Activated CD4-positive, alpha-beta memory T cell treated with anti-CD3 and anti-CD28 coated beads for 36 hours (primary cell): ENCODE data around the gene NFIL3. TPM values are rescaled to one million over a fixed set of nuclear protein-coding genes. Genes with fewer than 3 reads are reported as not detected.
"Not testable (repeated sequence)": the region's sequence is repeated elsewhere in the genome, so short reads cannot be mapped to it uniquely, and the experiment has no call there.

Experiments used
- CTCF ChIA-PET: fragments of 350-600 bp; sonication (Branson Sonifier 250); formaldehyde crosslinking; loops from one replicate; lab custom pipeline; 2021; ENCODE audit warnings: antibody characterized with exemption, inconsistent platforms; lab: Charles Lee
- POLR2A ChIA-PET: fragments of 350-600 bp; sonication (Branson Sonifier 250); formaldehyde crosslinking; loops from one replicate; lab custom pipeline; 2021; ENCODE audit warnings: antibody characterized with exemption; lab: Charles Lee
- DNase-seq: peaks from one replicate; pipeline ENCODE4 v3.0.0-alpha.2; 2020
- H3K27ac Mint-ChIP-seq: one replicate; pipeline ENCODE4 v1.8.0; 2021; ENCODE audit warnings: mixed read lengths
- H3K27me3 Mint-ChIP-seq: one replicate; pipeline ENCODE4 v1.8.0; 2021; ENCODE audit warnings: mixed read lengths
- H3K36me3 Mint-ChIP-seq: one replicate; pipeline ENCODE4 v1.8.0; 2021; ENCODE audit warnings: mixed read lengths
- H3K4me1 Mint-ChIP-seq: one replicate; pipeline ENCODE4 v1.8.0; 2021; ENCODE audit warnings: low read depth, mixed read lengths
- H3K4me3 Mint-ChIP-seq: one replicate; pipeline ENCODE4 v1.8.0; 2021; ENCODE audit warnings: mild to moderate bottlenecking, mixed read lengths
- H3K9me3 Mint-ChIP-seq: one replicate; pipeline ENCODE4 v1.8.0; 2021; ENCODE audit warnings: mixed read lengths
- intact Hi-C: fragments of 100-400 bp; cut with micrococcal nuclease; formaldehyde crosslinking; loops from one replicate; pipeline ENCODE4 v1.15.1; 2023
- total RNA-seq, 2 experiments: library from RNA; stranded (reverse); gene quantifications; one replicate each; pipeline ENCODE4 v1.2.3, GENCODE V29; 2021

Gene NFIL3
- total RNA-seq, 2 experiments from 2014 or later, result 102 to 104 TPM

DNA sequence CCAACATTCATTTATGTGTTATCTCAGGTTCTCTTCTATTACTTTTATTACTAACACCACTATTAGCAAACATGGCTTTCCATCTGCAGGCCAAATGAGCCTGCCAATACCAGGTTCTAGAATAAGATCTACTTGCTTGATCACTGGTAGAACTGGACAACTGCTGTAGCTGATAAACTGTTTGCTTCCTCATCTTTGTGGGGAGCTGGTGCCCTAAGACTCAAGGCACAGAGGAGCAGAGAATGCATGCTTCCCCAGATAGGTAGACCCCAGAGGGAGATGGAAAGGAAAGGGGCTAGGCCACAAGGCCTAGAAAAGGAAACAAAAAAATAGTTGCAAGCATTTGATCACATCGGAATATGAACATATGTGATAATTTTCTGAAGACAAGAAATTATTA lies 31.2 kb downstream of the NFIL3 start:
- Mint-ChIP-seq H3K27ac (no peak overlapping the region), H3K4me3 (no peak overlapping the region), H3K4me1 (peaks cover 19% of the 10 kb centered on the region), H3K9me3 (no peaks in the 10 kb centered on the region), H3K27me3 (peaks cover 4% of the 10 kb centered on the region), H3K36me3 (no peaks in the 10 kb centered on the region)
- CTCF ChIA-PET, result no interaction called here
- POLR2A ChIA-PET, result no interaction called here
- intact Hi-C loops, result no loop called here
- DNase-seq, result no peak

DNA sequence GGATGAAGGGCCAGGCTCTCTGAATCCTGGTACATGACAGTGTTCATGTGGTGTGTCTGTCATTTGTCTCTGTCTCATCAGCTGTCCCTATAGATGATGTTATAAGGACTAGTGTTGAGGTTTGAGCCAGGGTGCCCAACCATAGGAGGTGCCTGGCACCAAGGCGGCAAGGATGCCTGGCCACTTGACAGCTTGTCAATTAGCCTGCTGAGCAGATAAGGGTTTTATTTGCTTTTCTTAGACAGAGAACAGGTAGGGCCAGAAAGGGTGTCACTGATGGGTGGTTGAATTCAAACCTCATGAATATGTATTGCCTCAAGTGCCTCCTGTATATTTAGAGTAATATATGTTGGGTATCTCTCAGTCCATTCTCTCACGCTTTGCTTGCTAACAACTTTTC lies 31.8 kb downstream of the NFIL3 start:
- Mint-ChIP-seq H3K4me1 (peaks cover 19% of the 10 kb centered on the region), H3K4me3 (no peak overlapping the region), H3K27me3 (peaks cover 4% of the 10 kb centered on the region), H3K27ac (no peak overlapping the region), H3K9me3 (no peaks in the 10 kb centered on the region), H3K36me3 (no peaks in the 10 kb centered on the region)
- ChIA-PET POLR2A (no interaction called here), CTCF (no interaction called here)
- no peak for DNase-seq
- intact Hi-C loops, result no loop called here

DNA sequence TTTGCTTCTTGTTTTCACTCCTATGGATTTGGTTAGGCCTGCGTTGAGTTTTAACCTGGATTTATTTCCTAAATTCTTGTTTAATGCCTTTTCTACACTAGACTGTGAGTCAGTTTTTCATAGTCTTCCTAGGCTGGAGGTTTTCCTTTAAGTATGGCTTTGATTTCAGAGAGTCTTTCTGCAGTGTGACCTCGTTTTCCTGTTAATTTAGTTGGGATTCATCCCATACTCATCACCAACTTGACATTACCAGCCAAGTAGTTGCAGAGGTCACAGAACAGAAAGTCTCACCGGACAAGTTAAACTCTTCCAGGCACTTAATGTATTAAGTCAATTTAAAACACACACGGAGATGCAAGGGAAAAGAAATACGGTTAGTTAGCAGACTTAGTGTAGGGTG lies 32.2 kb downstream of the NFIL3 start:
- ChIA-PET CTCF (no interaction called here), POLR2A (no interaction called here)
- H3K4me1 Mint-ChIP-seq, result peaks cover 18% of the 10 kb centered on the region
- no peak overlapping the region for H3K27ac Mint-ChIP-seq
- H3K27me3 Mint-ChIP-seq, result peaks cover 4% of the 10 kb centered on the region
- no peak overlapping the region for H3K4me3 Mint-ChIP-seq
- intact Hi-C loops, result no loop called here
- H3K36me3 Mint-ChIP-seq, result no peaks in the 10 kb centered on the region
- H3K9me3 Mint-ChIP-seq, result no peaks in the 10 kb centered on the region
- no peak for DNase-seq

DNA sequence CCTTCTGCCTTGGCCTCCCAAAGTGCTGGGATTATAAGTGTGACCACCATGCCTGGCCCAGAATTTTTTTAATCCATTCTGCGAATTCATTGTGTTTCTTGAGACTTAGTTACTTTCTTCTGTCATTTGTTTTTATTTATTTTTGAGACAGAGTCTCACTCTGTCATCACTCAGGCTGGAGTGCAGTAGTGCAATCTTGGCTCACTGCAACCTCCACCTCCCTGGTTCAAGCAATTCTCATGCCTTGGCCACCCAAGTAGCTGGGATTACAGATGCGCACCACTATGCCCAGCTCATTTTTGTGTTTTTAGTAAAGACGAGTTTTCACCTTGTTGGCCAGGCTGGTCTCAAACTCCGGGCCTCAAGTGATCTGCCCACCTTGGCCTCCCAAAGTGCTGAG lies 33.9 kb downstream of the NFIL3 start:
- DNase-seq, H3K4me1 Mint-ChIP-seq, POLR2A ChIA-PET, H3K36me3 Mint-ChIP-seq, H3K9me3 Mint-ChIP-seq, intact Hi-C loops, H3K27ac Mint-ChIP-seq, H3K4me3 Mint-ChIP-seq, CTCF ChIA-PET, H3K27me3 Mint-ChIP-seq: not testable (repeated sequence)

DNA sequence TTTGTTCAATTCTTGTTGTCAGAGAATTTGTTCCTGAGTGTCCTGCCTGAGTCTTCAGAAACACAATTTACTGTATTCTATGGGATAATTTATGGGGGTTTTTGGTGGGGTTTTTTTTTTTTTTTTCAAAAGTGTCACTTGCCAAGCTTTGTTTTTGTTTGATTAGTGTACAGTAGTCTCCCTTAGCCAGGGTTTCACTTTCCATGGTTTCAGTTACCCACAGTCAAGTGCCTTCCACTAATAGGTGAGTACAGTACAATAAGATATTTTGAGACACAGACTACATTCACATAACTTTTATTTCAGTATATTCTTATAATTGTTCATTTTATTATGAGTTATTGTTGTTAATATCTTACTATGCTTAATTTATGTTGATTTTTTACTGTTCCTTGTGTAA lies 36.9 kb downstream of the NFIL3 start:
- no peaks in the 10 kb centered on the region for H3K9me3 Mint-ChIP-seq
- no peaks in the 10 kb centered on the region for H3K36me3 Mint-ChIP-seq
- H3K4me1 Mint-ChIP-seq, result no peaks in the 10 kb centered on the region
- intact Hi-C loops, result no loop called here
- no peak overlapping the region for H3K4me3 Mint-ChIP-seq
- peaks cover 6% of the 10 kb centered on the region for H3K27me3 Mint-ChIP-seq
- CTCF ChIA-PET, result no interaction called here
- POLR2A ChIA-PET, result no interaction called here
- H3K27ac Mint-ChIP-seq, result no peak overlapping the region
- DNase-seq, result no peak

DNA sequence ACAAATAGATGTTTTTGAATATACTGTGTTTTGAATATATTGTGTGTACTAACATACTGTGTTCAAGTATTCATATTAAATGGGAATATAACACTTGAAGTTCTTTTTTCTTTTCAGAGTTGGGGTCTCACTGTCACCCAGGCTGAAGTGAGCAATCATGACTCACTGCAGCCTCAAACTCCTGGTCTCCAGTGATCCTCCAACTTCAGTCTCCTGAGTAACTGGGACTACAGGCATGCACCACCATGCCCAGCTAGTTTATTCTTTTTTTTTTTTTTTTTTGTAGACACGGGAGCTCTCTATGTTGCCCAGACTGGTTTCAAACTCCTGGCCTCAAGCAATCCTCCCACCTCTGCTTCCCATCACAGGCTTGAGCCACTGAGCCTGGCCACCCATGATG lies 38.7 kb downstream of the NFIL3 start:
- ChIA-PET POLR2A (no interaction called here), CTCF (no interaction called here)
- no peak overlapping the region for H3K27ac Mint-ChIP-seq
- intact Hi-C loops, result no loop called here
- no peak overlapping the region for H3K4me3 Mint-ChIP-seq
- H3K9me3 Mint-ChIP-seq, result no peaks in the 10 kb centered on the region
- H3K36me3 Mint-ChIP-seq, result no peaks in the 10 kb centered on the region
- H3K27me3 Mint-ChIP-seq, result peaks cover 6% of the 10 kb centered on the region
- no peaks in the 10 kb centered on the region for H3K4me1 Mint-ChIP-seq
- no peak for DNase-seq

DNA sequence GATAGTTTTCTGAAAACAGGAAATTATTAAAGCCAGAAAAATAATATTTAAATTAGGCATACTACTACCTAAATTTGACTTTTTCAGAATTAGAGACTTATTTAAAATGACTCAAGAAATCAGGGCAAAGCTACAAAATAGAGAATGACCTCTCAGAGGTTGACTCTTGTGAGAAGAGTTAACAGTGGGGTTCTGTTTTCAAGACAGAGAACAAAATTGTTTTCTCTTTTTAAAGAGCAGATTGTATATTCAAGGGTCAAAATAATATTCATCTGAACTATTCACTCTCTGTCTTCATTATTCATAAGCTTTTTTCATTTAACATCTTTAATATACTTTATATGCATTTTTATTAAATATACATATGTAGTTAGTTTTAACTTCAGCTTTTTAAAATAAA lies 40.1 kb downstream of the NFIL3 start:
- intact Hi-C loops, result no loop called here
- ChIA-PET POLR2A (no interaction called here), CTCF (no interaction called here)
- H3K9me3 Mint-ChIP-seq, result no peaks in the 10 kb centered on the region
- H3K4me1 Mint-ChIP-seq, result no peaks in the 10 kb centered on the region
- no peak for DNase-seq
- no peaks in the 10 kb centered on the region for H3K36me3 Mint-ChIP-seq
- no peak overlapping the region for H3K4me3 Mint-ChIP-seq
- peaks cover 7% of the 10 kb centered on the region for H3K27me3 Mint-ChIP-seq
- H3K27ac Mint-ChIP-seq, result no peak overlapping the region

DNA sequence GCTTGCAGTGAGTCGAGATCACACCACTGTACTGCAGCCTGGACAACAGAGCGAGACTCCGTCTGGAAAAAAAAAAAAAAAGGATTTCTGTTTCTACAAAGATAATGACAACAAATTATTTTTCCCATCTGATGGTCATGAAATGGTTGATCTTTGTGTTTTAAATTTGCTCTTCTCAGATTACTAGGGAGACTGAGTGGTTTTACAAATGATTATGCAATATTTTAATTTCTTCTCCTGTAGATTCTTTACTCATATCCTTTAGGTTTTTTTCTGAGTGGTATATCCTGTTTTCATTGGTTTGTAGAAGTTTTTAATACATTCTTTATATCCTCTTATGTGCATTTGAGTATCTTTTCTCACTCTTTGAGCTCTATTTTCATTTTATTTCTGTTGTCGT lies 41.3 kb downstream of the NFIL3 start:
- Mint-ChIP-seq H3K36me3 (no peaks in the 10 kb centered on the region), H3K27ac (no peak overlapping the region), H3K9me3 (peaks cover 4% of the 10 kb centered on the region), H3K27me3 (peaks cover 7% of the 10 kb centered on the region), H3K4me1 (no peaks in the 10 kb centered on the region), H3K4me3 (no peak overlapping the region)
- intact Hi-C loops, result no loop called here
- DNase-seq, result no peak
- ChIA-PET POLR2A (no interaction called here), CTCF (no interaction called here)

DNA sequence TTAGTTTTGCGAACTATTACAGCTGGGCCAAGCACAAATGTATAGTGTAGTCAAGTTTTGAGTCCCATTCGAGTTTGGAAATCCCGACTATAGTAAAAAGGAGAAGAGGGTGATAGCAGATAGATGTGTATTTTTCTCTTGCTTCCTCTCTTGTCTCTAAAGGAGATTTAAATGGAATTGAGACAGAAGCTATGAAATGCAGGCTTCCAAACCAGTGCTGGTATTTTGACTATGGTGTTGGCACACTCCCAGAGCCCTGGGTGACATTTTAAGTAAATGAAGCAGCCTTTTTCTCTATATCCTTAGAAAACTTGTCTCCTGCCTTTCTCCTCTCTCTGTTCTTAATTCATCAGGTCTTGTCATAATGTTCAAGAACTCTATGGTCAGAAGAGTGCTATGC lies 44.2 kb downstream of the NFIL3 start:
- Mint-ChIP-seq H3K9me3 (peaks cover 4% of the 10 kb centered on the region), H3K4me1 (peaks cover 4% of the 10 kb centered on the region), H3K36me3 (no peaks in the 10 kb centered on the region), H3K27ac (no peak overlapping the region), H3K27me3 (peaks cover 10% of the 10 kb centered on the region), H3K4me3 (no peak overlapping the region)
- ChIA-PET CTCF (no interaction called here), POLR2A (no interaction called here)
- DNase-seq, result no peak
- intact Hi-C loops, result no loop called here

DNA sequence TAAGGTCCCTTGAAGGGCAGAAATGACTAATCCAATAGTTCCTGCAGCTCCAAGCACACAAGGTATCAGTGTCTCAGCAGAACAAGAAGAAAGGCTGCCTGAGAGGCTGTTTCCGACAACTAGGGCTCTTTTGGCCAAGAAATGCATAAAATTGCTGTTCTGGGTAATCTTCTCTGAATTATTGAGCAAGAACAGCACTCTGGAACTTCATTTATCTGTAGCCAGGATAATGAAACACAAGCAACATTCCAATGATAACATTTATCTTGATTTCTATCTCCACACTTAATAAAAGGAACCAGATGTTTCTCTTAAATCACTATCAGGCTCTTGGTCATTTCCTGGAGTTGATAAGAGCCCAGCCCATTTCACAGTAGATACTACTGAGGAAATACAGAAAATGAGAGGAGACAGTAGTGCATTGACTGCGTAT lies 44.9 kb downstream of the NFIL3 start:
- Mint-ChIP-seq H3K27ac (no peak overlapping the region), H3K36me3 (no peaks in the 10 kb centered on the region), H3K27me3 (peaks cover 10% of the 10 kb centered on the region), H3K4me3 (no peak overlapping the region), H3K4me1 (peaks cover 4% of the 10 kb centered on the region), H3K9me3 (peaks cover 4% of the 10 kb centered on the region)
- ChIA-PET POLR2A (no interaction called here), CTCF (interaction anchor here (0.8 kb wide), 1 partner anchor 54 kb away, joined by 3 read pairs; no protein-coding TSS in a partner anchor)
- no peak for DNase-seq
- intact Hi-C loops, result no loop called here

DNA sequence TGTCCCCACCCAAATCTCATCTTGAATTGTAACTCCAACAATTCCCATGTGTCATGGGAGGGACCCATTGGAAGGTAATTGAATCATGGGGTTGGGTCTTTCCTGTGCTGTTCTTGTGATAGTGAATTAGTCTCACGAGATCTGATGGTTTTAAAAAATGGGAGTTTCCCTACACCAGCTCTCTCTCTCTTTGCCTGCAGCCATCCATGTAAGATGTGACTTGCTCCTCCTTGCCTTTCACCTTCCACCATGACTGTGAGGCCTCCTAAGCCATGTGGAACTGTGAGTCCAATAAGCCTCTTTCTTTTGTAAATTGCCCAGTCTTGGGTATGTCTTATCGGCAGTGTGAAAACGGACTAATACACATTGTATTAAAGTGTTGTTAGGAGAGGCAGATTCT lies 45.6 kb downstream of the NFIL3 start:
- H3K4me3 Mint-ChIP-seq, H3K36me3 Mint-ChIP-seq, H3K27me3 Mint-ChIP-seq, H3K27ac Mint-ChIP-seq, H3K9me3 Mint-ChIP-seq, DNase-seq, intact Hi-C loops, POLR2A ChIA-PET, H3K4me1 Mint-ChIP-seq: not testable (repeated sequence)
- CTCF ChIA-PET, result interaction anchor here (0.8 kb wide), 1 partner anchor 55 kb away, joined by 3 read pairs; no protein-coding TSS in a partner anchor

DNA sequence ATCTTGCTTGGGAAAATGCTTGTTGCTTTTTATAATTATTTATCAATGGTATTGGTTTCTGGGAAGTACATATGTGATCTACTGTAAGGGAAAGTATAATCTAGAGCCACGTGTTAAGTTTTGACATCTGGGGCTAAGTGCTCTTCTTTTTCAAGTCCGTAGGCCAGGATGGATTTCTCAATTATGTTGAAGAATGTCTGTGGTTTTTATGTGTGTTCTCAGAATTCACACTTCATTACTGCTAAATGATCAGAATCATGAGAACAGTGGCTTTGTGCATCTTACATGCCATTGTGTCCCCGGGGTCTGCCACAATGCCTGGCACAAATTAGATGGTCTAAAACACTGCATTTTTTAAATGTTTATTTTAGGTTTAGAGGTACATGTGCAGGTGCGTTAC lies 47.4 kb downstream of the NFIL3 start:
- intact Hi-C loops, result no loop called here
- POLR2A ChIA-PET, result no interaction called here
- no peak for DNase-seq
- no peak overlapping the region for H3K4me3 Mint-ChIP-seq
- peak overlapping the region; percentile 34 for H3K27ac Mint-ChIP-seq
- H3K9me3 Mint-ChIP-seq, result peaks cover 4% of the 10 kb centered on the region
- H3K36me3 Mint-ChIP-seq, result no peaks in the 10 kb centered on the region
- CTCF ChIA-PET, result no interaction called here
- peaks cover 4% of the 10 kb centered on the region for H3K27me3 Mint-ChIP-seq
- H3K4me1 Mint-ChIP-seq, result peaks cover 4% of the 10 kb centered on the region

DNA sequence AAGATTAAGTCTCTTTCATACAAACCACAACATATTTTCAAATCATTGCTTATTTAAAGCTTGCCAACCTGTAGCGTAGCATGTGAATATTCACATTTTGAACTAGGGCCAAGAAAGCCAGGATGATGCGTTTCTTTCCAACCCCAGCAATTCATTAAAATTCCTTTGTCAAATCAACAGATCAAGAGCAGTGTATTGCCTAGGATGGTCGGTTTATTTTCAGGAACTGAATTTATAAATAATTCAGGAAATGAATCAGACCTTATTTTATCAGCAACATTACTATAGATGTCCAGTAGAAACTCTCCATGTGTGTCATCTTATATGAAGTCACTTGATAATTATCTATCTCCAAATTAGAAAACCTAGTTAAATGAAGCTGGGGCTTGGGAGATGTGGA lies 48.7 kb downstream of the NFIL3 start:
- H3K27me3 Mint-ChIP-seq, result peaks cover 4% of the 10 kb centered on the region
- CTCF ChIA-PET, result no interaction called here
- DNase-seq, result no peak
- intact Hi-C loops, result no loop called here
- no peaks in the 10 kb centered on the region for H3K36me3 Mint-ChIP-seq
- no peak overlapping the region for H3K4me3 Mint-ChIP-seq
- no peak overlapping the region for H3K27ac Mint-ChIP-seq
- H3K4me1 Mint-ChIP-seq, result peaks cover 4% of the 10 kb centered on the region
- peaks cover 4% of the 10 kb centered on the region for H3K9me3 Mint-ChIP-seq
- POLR2A ChIA-PET, result no interaction called here
